Measurements from ENCODE around the gene MGMT. TPM values are rescaled to one million over a fixed set of nuclear protein-coding genes. Genes with fewer than 3 reads are reported as not detected.
A peak's percentile ranks its signal among the peaks of the same experiment; 100 is the strongest.

The MGMT gene
- polyA plus RNA-seq: 0.94 TPM in 1 of 2 replicates, not detected in the other
- 0.73 and 0.93 TPM in 2 replicates for polyA minus RNA-seq

DNA sequence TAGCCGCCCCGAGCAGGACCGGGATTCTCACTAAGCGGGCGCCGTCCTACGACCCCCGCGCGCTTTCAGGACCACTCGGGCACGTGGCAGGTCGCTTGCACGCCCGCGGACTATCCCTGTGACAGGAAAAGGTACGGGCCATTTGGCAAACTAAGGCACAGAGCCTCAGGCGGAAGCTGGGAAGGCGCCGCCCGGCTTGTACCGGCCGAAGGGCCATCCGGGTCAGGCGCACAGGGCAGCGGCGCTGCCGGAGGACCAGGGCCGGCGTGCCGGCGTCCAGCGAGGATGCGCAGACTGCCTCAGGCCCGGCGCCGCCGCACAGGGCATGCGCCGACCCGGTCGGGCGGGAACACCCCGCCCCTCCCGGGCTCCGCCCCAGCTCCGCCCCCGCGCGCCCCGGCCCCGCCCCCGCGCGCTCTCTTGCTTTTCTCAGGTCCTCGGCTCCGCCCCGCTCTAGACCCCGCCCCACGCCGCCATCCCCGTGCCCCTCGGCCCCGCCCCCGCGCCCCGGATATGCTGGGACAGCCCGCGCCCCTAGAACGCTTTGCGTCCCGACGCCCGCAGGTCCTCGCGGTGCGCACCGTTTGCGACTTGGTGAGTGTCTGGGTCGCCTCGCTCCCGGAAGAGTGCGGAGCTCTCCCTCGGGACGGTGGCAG, at the start of gene MGMT:
Gene MGMT, plus strand, starts transcription at position 539 of the 656 bp plus-strand sequence.
- H3K4me2 ChIP-seq (ENCODE audit: low read length): no peak within 1 kb of the TSS
- H3K9me2 ChIP-seq (ENCODE audit: insufficient read depth, low read length): no peaks in the 10 kb centered on the region
- peak within 1 kb of the TSS; percentile 58 for H3K4me3 ChIP-seq (ENCODE audit: low read length)
- no peaks in the 10 kb centered on the region for H3K27me3 ChIP-seq (ENCODE audit: insufficient read depth, low read depth, low read length)
- no peaks in the 10 kb centered on the region for H4K20me1 ChIP-seq (ENCODE audit: insufficient read depth)
- no peak within 1 kb of the TSS for H3K27ac ChIP-seq (ENCODE audit: low read length)
- H2AFZ ChIP-seq (ENCODE audit: low read depth, low read length): no peak within 1 kb of the TSS
- no peaks in the 10 kb centered on the region for H3K36me3 ChIP-seq (ENCODE audit: insufficient read depth, low read length)
- TF ChIP-seq EZH2 (IDR thresholded peaks at IDR 0.05; ENCODE audit: borderline replicate concordance, insufficient read depth, low read length, poor library complexity, severe bottlenecking) (no peak), POLR2AphosphoS5 (IDR thresholded peaks at IDR 0.05) (no peak), MXI1 (conservative IDR thresholded peaks at IDR 0.05; ENCODE audit: poor library complexity, severe bottlenecking) (no peak), EP300 (conservative IDR thresholded peaks at IDR 0.05; ENCODE audit: poor library complexity, severe bottlenecking) (no peak), RAD21 (conservative IDR thresholded peaks at IDR 0.05) (no peak), TAF1 (IDR thresholded peaks at IDR 0.05; ENCODE audit: low read depth) (no peak), SMC3 (conservative IDR thresholded peaks at IDR 0.05; ENCODE audit: poor library complexity) (no peak)
- TF ChIP-seq, protein P1, sequence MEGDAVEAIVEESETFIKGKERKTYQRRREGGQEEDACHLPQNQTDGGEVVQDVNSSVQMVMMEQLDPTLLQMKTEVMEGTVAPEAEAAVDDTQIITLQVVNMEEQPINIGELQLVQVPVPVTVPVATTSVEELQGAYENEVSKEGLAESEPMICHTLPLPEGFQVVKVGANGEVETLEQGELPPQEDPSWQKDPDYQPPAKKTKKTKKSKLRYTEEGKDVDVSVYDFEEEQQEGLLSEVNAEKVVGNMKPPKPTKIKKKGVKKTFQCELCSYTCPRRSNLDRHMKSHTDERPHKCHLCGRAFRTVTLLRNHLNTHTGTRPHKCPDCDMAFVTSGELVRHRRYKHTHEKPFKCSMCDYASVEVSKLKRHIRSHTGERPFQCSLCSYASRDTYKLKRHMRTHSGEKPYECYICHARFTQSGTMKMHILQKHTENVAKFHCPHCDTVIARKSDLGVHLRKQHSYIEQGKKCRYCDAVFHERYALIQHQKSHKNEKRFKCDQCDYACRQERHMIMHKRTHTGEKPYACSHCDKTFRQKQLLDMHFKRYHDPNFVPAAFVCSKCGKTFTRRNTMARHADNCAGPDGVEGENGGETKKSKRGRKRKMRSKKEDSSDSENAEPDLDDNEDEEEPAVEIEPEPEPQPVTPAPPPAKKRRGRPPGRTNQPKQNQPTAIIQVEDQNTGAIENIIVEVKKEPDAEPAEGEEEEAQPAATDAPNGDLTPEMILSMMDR (IDR thresholded peaks at IDR 0.05; ENCODE audit: poor library complexity, severe bottlenecking): no peak
- TF ChIP-seq, protein P2, sequence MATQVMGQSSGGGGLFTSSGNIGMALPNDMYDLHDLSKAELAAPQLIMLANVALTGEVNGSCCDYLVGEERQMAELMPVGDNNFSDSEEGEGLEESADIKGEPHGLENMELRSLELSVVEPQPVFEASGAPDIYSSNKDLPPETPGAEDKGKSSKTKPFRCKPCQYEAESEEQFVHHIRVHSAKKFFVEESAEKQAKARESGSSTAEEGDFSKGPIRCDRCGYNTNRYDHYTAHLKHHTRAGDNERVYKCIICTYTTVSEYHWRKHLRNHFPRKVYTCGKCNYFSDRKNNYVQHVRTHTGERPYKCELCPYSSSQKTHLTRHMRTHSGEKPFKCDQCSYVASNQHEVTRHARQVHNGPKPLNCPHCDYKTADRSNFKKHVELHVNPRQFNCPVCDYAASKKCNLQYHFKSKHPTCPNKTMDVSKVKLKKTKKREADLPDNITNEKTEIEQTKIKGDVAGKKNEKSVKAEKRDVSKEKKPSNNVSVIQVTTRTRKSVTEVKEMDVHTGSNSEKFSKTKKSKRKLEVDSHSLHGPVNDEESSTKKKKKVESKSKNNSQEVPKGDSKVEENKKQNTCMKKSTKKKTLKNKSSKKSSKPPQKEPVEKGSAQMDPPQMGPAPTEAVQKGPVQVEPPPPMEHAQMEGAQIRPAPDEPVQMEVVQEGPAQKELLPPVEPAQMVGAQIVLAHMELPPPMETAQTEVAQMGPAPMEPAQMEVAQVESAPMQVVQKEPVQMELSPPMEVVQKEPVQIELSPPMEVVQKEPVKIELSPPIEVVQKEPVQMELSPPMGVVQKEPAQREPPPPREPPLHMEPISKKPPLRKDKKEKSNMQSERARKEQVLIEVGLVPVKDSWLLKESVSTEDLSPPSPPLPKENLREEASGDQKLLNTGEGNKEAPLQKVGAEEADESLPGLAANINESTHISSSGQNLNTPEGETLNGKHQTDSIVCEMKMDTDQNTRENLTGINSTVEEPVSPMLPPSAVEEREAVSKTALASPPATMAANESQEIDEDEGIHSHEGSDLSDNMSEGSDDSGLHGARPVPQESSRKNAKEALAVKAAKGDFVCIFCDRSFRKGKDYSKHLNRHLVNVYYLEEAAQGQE (IDR thresholded peaks at IDR 0.05; ENCODE audit: borderline replicate concordance): no peak
- H3F3A ChIP-seq (ENCODE audit: insufficient read depth, low read length, poor library complexity, severe bottlenecking): no peaks in the 10 kb centered on the region
- peaks cover 10% of the 10 kb centered on the region for H3K9me3 ChIP-seq (ENCODE audit: low read length)
- no peaks in the 10 kb centered on the region for H3K79me2 ChIP-seq (replicated peaks; ENCODE audit: insufficient read depth, low read length)
- no peak within 1 kb of the TSS for H3K9ac ChIP-seq (ENCODE audit: low read length)

DNA sequence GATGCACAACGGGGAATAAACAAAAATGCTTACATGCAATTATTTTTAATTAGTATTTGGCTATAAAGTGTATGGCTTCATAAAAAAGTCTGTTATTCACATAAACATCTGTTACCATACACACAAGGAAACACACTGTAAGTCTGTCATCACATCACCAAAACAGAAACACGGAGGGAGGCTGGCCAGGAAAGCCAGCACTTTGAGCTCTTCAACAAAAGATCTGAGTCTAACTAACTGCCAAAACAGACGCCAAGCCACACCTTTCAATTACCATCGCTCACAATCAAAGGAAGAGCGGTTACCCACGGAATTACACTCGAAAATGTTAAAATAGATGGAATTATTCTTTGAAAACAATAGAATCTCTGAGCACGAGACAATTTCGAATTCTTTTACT, 49.2 kb upstream of the MGMT start:
- TF ChIP-seq MXI1 (conservative IDR thresholded peaks at IDR 0.05; ENCODE audit: poor library complexity, severe bottlenecking) (no peak), EP300 (conservative IDR thresholded peaks at IDR 0.05; ENCODE audit: poor library complexity, severe bottlenecking) (no peak), POLR2AphosphoS5 (IDR thresholded peaks at IDR 0.05) (no peak), EZH2 (IDR thresholded peaks at IDR 0.05; ENCODE audit: borderline replicate concordance, insufficient read depth, low read length, poor library complexity, severe bottlenecking) (no peak), TAF1 (IDR thresholded peaks at IDR 0.05; ENCODE audit: low read depth) (no peak), RAD21 (conservative IDR thresholded peaks at IDR 0.05) (no peak), SMC3 (conservative IDR thresholded peaks at IDR 0.05; ENCODE audit: poor library complexity) (no peak)
- TF ChIP-seq, protein P2 (IDR thresholded peaks at IDR 0.05; ENCODE audit: borderline replicate concordance): no peak
- TF ChIP-seq, protein P1 (IDR thresholded peaks at IDR 0.05; ENCODE audit: poor library complexity, severe bottlenecking): no peak
- no peak overlapping the region for H3K4me3 ChIP-seq (ENCODE audit: low read length)
- H3K9ac ChIP-seq (ENCODE audit: low read length): no peak overlapping the region
- no peak overlapping the region for H2AFZ ChIP-seq (ENCODE audit: low read depth, low read length)
- H3K9me2 ChIP-seq (ENCODE audit: insufficient read depth, low read length): no peaks in the 10 kb centered on the region
- H3K4me2 ChIP-seq (ENCODE audit: low read length): no peak overlapping the region
- H3F3A ChIP-seq (ENCODE audit: insufficient read depth, low read length, poor library complexity, severe bottlenecking): no peaks in the 10 kb centered on the region
- no peaks in the 10 kb centered on the region for H3K36me3 ChIP-seq (ENCODE audit: insufficient read depth, low read length)
- H4K20me1 ChIP-seq (ENCODE audit: insufficient read depth): no peaks in the 10 kb centered on the region
- H3K27me3 ChIP-seq (ENCODE audit: insufficient read depth, low read depth, low read length): no peaks in the 10 kb centered on the region
- no peaks in the 10 kb centered on the region for H3K9me3 ChIP-seq (ENCODE audit: low read length)
- H3K27ac ChIP-seq (ENCODE audit: low read length): no peak overlapping the region
- H3K79me2 ChIP-seq (replicated peaks; ENCODE audit: insufficient read depth, low read length): no peaks in the 10 kb centered on the region

All from neural cell (in vitro differentiated cells).